ENCODE measurements around the gene SCAPER.
"Not testable (repeated sequence)": the region's sequence is repeated elsewhere in the genome, so short reads cannot be mapped to it uniquely, and the experiment has no call there.

The SCAPER gene

GRCh38 chr15:76565366-76565765 lies 339.8 kb downstream of the SCAPER start:
- no peak for DNase-seq

- no peak for DNase-seq
These were observed 349.9 kb downstream of the SCAPER start for GRCh38 chr15:76555247-76555646.

GRCh38 chr15:76553564-76553963 lies 351.6 kb downstream of the SCAPER start:
- no peak for DNase-seq

GRCh38 chr15:76553102-76553501 lies 352.0 kb downstream of the SCAPER start:
- no peak for DNase-seq

GRCh38 chr15:76546805-76547204 lies 358.3 kb downstream of the SCAPER start:
- no peak for DNase-seq

- DNase-seq: no peak
These were observed 371.1 kb downstream of the SCAPER start for GRCh38 chr15:76533995-76534394.

GRCh38 chr15:76533060-76533820 lies 371.9 kb downstream of the SCAPER start:
- no peak for DNase-seq

GRCh38 chr15:76529911-76530310 lies 375.2 kb downstream of the SCAPER start:
- no peak for DNase-seq

GRCh38 chr15:76526111-76526510 lies 379.0 kb downstream of the SCAPER start:
- DNase-seq: no peak

- DNase-seq: no peak
These were observed 387.2 kb downstream of the SCAPER start for GRCh38 chr15:76517910-76518309.

- no peak for DNase-seq
These were observed 390.9 kb downstream of the SCAPER start for GRCh38 chr15:76514282-76514681.

- DNase-seq: no peak
These were observed 392.2 kb downstream of the SCAPER start for GRCh38 chr15:76512971-76513370.

GRCh38 chr15:76510663-76511062 lies 394.5 kb downstream of the SCAPER start:
- not testable (repeated sequence) for DNase-seq

GRCh38 chr15:76503804-76504203 lies 401.3 kb downstream of the SCAPER start:
- DNase-seq: no peak

- DNase-seq: no peak
These were observed 402.0 kb downstream of the SCAPER start for GRCh38 chr15:76503121-76503520.

- DNase-seq: no peak
These were observed 402.5 kb downstream of the SCAPER start for GRCh38 chr15:76502678-76503077.

- DNase-seq: not testable (repeated sequence)
These were observed 403.0 kb downstream of the SCAPER start for GRCh38 chr15:76502185-76502584.

- DNase-seq: no peak
These were observed 403.4 kb downstream of the SCAPER start for GRCh38 chr15:76501726-76502125.

GRCh38 chr15:76501011-76501410 lies 404.1 kb downstream of the SCAPER start:
- DNase-seq: no peak

- DNase-seq: no peak
These were observed 409.7 kb downstream of the SCAPER start for GRCh38 chr15:76495487-76495886.

- no peak for DNase-seq
These were observed 412.6 kb downstream of the SCAPER start for GRCh38 chr15:76492538-76492937.

- no peak for DNase-seq
These were observed 421.4 kb downstream of the SCAPER start for GRCh38 chr15:76483752-76484151.

GRCh38 chr15:76483018-76483417 lies 422.1 kb downstream of the SCAPER start:
- DNase-seq: no peak

GRCh38 chr15:76480267-76480666 lies 424.9 kb downstream of the SCAPER start:
- DNase-seq: no peak

GRCh38 chr15:76470691-76471090 lies 434.4 kb downstream of the SCAPER start:
- DNase-seq: no peak
